KMS-11 (cell line): ENCODE data around the gene CD72.

ENCODE experiments used
- H2AFZ ChIP-seq: fragments of 200-600 bp; sonication (generic); 2 replicates; pipeline ENCODE4 v1.6.1; 2016; ENCODE audit warnings: antibody characterized with exemption, mixed run types, low read depth
- H3K27ac ChIP-seq: fragments of 200-600 bp; sonication (generic); 2 replicates; pipeline ENCODE4 v1.6.1; 2016; ENCODE audit warnings: mild to moderate bottlenecking, mixed run types
- H3K27me3 ChIP-seq: fragments of 200-600 bp; sonication (generic); 2 replicates; pipeline ENCODE4 v1.6.1; 2017; ENCODE audit warnings: mild to moderate bottlenecking, low read depth, mixed run types, moderate library complexity; ENCODE audit not compliant: insufficient read depth
- H3K36me3 ChIP-seq: fragments of 200-600 bp; sonication (generic); 2 replicates; pipeline ENCODE4 v1.6.1; 2017; ENCODE audit warnings: mild to moderate bottlenecking, mixed run types; ENCODE audit not compliant: insufficient read depth
- H3K4me1 ChIP-seq: fragments of 200-600 bp; sonication (generic); 2 replicates; pipeline ENCODE4 v1.6.1; 2016; ENCODE audit warnings: mild to moderate bottlenecking, low read depth, mixed run types; ENCODE audit not compliant: poor library complexity, severe bottlenecking
- H3K4me2 ChIP-seq: fragments of 200-600 bp; sonication (generic); 2 replicates; pipeline ENCODE4 v1.7.0; 2016; ENCODE audit warnings: mild to moderate bottlenecking, mixed run types
- H3K4me3 ChIP-seq: fragments of 200-600 bp; sonication (generic); IDR thresholded peaks from 2 replicates; pipeline ENCODE4 v1.6.1; 2017; ENCODE audit warnings: low read depth, low read length, mixed read lengths; ENCODE audit not compliant: insufficient read depth
- H3K79me2 ChIP-seq: fragments of 200-600 bp; sonication (generic); 2 replicates; pipeline ENCODE4 v1.6.1; 2016; ENCODE audit warnings: low read depth, mixed run types; ENCODE audit not compliant: insufficient read depth
- H3K9ac ChIP-seq: fragments of 200-600 bp; sonication (generic); 2 replicates; pipeline ENCODE4 v1.6.1; 2016; ENCODE audit warnings: mild to moderate bottlenecking, mixed run types
- H4K20me1 ChIP-seq: fragments of 200-600 bp; sonication (generic); 2 replicates; pipeline ENCODE4 v1.6.1; 2016; ENCODE audit warnings: mild to moderate bottlenecking, mixed run types; ENCODE audit not compliant: insufficient read depth
- CTCF ChIP-seq: fragments of 200-600 bp; sonication (generic); conservative IDR thresholded peaks from 2 replicates; pipeline ENCODE4 v1.6.1; 2017; ENCODE audit warnings: low read depth, mild to moderate bottlenecking, antibody characterized with exemption, low read length, moderate library complexity, mixed read lengths

The CD72 gene

GRCh38 chr9:35665471-35665818, 47.2 kb upstream of the CD72 start:
- no peaks in the 10 kb centered on the region for H3K36me3 ChIP-seq
- H3K4me3 ChIP-seq: no peak overlapping the region
- no peaks in the 10 kb centered on the region for H3K27me3 ChIP-seq
- peaks cover 14% of the 10 kb centered on the region for H3K4me1 ChIP-seq
- peak overlapping the region; percentile 60; the same call in 1 of the 2 replicates for H3K4me2 ChIP-seq
- no peak overlapping the region for H3K27ac ChIP-seq
- TF ChIP-seq CTCF: no peak
- peak overlapping the region; percentile 39; the same call in 1 of the 2 replicates for H2AFZ ChIP-seq
- H3K79me2 ChIP-seq: no peaks in the 10 kb centered on the region
- H4K20me1 ChIP-seq: no peaks in the 10 kb centered on the region
- peak overlapping the region; percentile 51; the same call in 1 of the 2 replicates for H3K9ac ChIP-seq

- Histone ChIP-seq H3K79me2 (no peaks in the 10 kb centered on the region), H3K4me1 (peaks cover 16% of the 10 kb centered on the region), H3K36me3 (no peaks in the 10 kb centered on the region), H3K9ac (peak within 1 kb of the TSS; percentile 51; the same call in 1 of the 2 replicates), H3K27me3 (no peaks in the 10 kb centered on the region), H4K20me1 (no peaks in the 10 kb centered on the region), H3K27ac (no peak within 1 kb of the TSS), H2AFZ (peak within 1 kb of the TSS; percentile 39; the same call in 1 of the 2 replicates), H3K4me3 (no peak within 1 kb of the TSS), H3K4me2 (peak within 1 kb of the TSS; percentile 60)
- no peak for TF ChIP-seq CTCF
Observed at GRCh38 chr9:35664531-35665470, 46.6 kb upstream of the CD72 start, which contains the start of gene ARHGEF39. Gene ARHGEF39, minus strand, starts transcription at chr9:35665195. Its CDS starts 26 bp downstream, at chr9:35665169.

- TF ChIP-seq CTCF: no peak
- Histone ChIP-seq H2AFZ (no peak overlapping the region), H4K20me1 (no peaks in the 10 kb centered on the region), H3K4me2 (no peak overlapping the region), H3K27me3 (no peaks in the 10 kb centered on the region), H3K36me3 (no peaks in the 10 kb centered on the region), H3K4me3 (no peak overlapping the region), H3K27ac (no peak overlapping the region), H3K9ac (no peak overlapping the region), H3K79me2 (no peaks in the 10 kb centered on the region; the same call in 1 of the 2 replicates), H3K4me1 (peaks cover 27% of the 10 kb centered on the region)
Observed at GRCh38 chr9:35662437-35662836, 44.2 kb upstream of the CD72 start.

- Histone ChIP-seq H3K27me3 (no peaks in the 10 kb centered on the region), H3K4me1 (peaks cover 31% of the 10 kb centered on the region), H3K79me2 (no peaks in the 10 kb centered on the region; the same call in 1 of the 2 replicates), H2AFZ (no peak overlapping the region), H3K36me3 (no peaks in the 10 kb centered on the region), H3K4me2 (no peak overlapping the region), H3K27ac (no peak overlapping the region), H3K9ac (no peak overlapping the region), H4K20me1 (no peaks in the 10 kb centered on the region), H3K4me3 (no peak overlapping the region)
- no peak for TF ChIP-seq CTCF
Observed at GRCh38 chr9:35661756-35662350, 43.6 kb upstream of the CD72 start.
